ENCODE data around the gene TLE2.
"Not testable (repeated sequence)": the region's sequence is repeated elsewhere in the genome, so short reads cannot be mapped to it uniquely, and the experiment has no call there.

TLE2 gene

GRCh38 chr19:2969104-2969504 is 60.0 kb downstream of the TLE2 start:
- TF ChIP-seq CTCF (IDR thresholded peaks at IDR 0.05; ENCODE audit: insufficient read depth, low read length, missing control alignments) = no peak
- ChIA-PET CTCF (interaction anchor here (0.9 to 3.0 kb wide), 7 partner anchors 11 to 321 kb away, joined by 3 to 13 read pairs (median 4); no protein-coding TSS in a partner anchor), POLR2A (no interaction called here)
- no peak overlapping the region for H3K4me3 ChIP-seq (ENCODE audit: low read depth, low read length)
- DNase-seq (ENCODE audit: low read depth, low spot score) = no peak

GRCh38 chr19:2967972-2968371 is 61.1 kb downstream of the TLE2 start:
- TF ChIP-seq CTCF (IDR thresholded peaks at IDR 0.05; ENCODE audit: insufficient read depth, low read length, missing control alignments) = no peak
- CTCF ChIA-PET = interaction anchor here (1.0 to 2.1 kb wide), 6 partner anchors 10 to 178 kb away, joined by 3 to 6 read pairs (median 4); no protein-coding TSS in a partner anchor
- POLR2A ChIA-PET = no interaction called here
- DNase-seq (ENCODE audit: low read depth, low spot score) = no peak
- H3K4me3 ChIP-seq (ENCODE audit: low read depth, low read length) = no peak overlapping the region

- no peak for TF ChIP-seq CTCF (IDR thresholded peaks at IDR 0.05; ENCODE audit: insufficient read depth, low read length, missing control alignments)
- no peak overlapping the region for H3K4me3 ChIP-seq (ENCODE audit: low read depth, low read length)
- no peak for DNase-seq (ENCODE audit: low read depth, low spot score)
- CTCF ChIA-PET = interaction anchor here (0.8 to 1.8 kb wide), 10 partner anchors 11 to 338 kb away, joined by 3 to 6 read pairs (median 3); no protein-coding TSS in a partner anchor
- POLR2A ChIA-PET = interaction anchor here (1.3 kb wide), 1 partner anchor 14 kb away, joined by 5 read pairs; no protein-coding TSS in a partner anchor
Observed at GRCh38 chr19:2964874-2965273, 64.2 kb downstream of the TLE2 start.

GRCh38 chr19:2963631-2964030 is 65.4 kb downstream of the TLE2 start:
- H3K4me3 ChIP-seq (ENCODE audit: low read depth, low read length); POLR2A ChIA-PET; DNase-seq (ENCODE audit: low read depth, low spot score): not testable (repeated sequence)
- CTCF ChIA-PET = interaction anchor here (1.1 to 3.9 kb wide), 9 partner anchors 12 to 466 kb away, joined by 3 to 48 read pairs (median 5); partner anchors contain the start of gene TLE6

- DNase-seq (ENCODE audit: low read depth, low spot score) = no peak
- ChIA-PET POLR2A (no interaction called here), CTCF (interaction anchor here (0.6 to 3.9 kb wide), 22 partner anchors 11 to 510 kb away, joined by 3 to 48 read pairs (median 4); partner anchors contain the start of genes CELF5 and TLE6)
- TF ChIP-seq CTCF (IDR thresholded peaks at IDR 0.05; ENCODE audit: insufficient read depth, low read length, missing control alignments) = no peak
- H3K4me3 ChIP-seq (ENCODE audit: low read depth, low read length) = no peak overlapping the region
Observed at GRCh38 chr19:2963122-2963521, 66.0 kb downstream of the TLE2 start.

- peak; percentile 43 for TF ChIP-seq CTCF (IDR thresholded peaks at IDR 0.05; ENCODE audit: insufficient read depth, low read length, missing control alignments)
- ChIA-PET CTCF (interaction anchor here (0.7 to 3.9 kb wide), 27 partner anchors 10 to 510 kb away, joined by 3 to 48 read pairs (median 4); partner anchors contain the start of genes CELF5, GADD45B and TLE6), POLR2A (interaction anchor here (1.0 kb wide), 1 partner anchor 12 kb away, joined by 4 read pairs; no protein-coding TSS in a partner anchor)
- no peak for DNase-seq (ENCODE audit: low read depth, low spot score)
- H3K4me3 ChIP-seq (ENCODE audit: low read depth, low read length) = peak overlapping the region; percentile 12; the same call in 1 of the 2 replicates
Observed at GRCh38 chr19:2962018-2962670, 66.9 kb downstream of the TLE2 start.

Measured in AG04449 (cell line).